K562 (cell line): Measurements from ENCODE around the gene TP53RK. TPM values are rescaled to one million over a fixed set of nuclear protein-coding genes. Genes with fewer than 3 reads are reported as not detected.
A peak's percentile ranks its signal among the peaks of the same experiment; 100 is the strongest.

ENCODE experiments used
- ATF1 ChIP-seq, 2 experiments: fragments of 450-650 bp in 1 of 2; IDR thresholded peaks; 2 replicates each; pipeline ENCODE4 v1.6.1; 2016; ENCODE audit warnings: missing compliant biosample characterization in 1 of 2, missing genetic modification characterization in 1 of 2
- BDP1 ChIP-seq: IDR thresholded peaks from 3 replicates; pipeline ENCODE4 v1.6.1; 2011; ENCODE audit not compliant: insufficient read length, insufficient read depth
- CC2D1A ChIP-seq: fragments of 450-650 bp; IDR thresholded peaks from 2 replicates; pipeline ENCODE4 v1.6.1; 2017; ENCODE audit warnings: mild to moderate bottlenecking
- GATAD2B ChIP-seq: fragments of 450-650 bp; IDR thresholded peaks from 2 replicates; pipeline ENCODE4 v1.6.1; 2017; ENCODE audit warnings: mild to moderate bottlenecking, borderline replicate concordance
- HNRNPH1 ChIP-seq: fragments of 200-400 bp; formaldehyde crosslinking; optimal IDR thresholded peaks from 2 replicates; pipeline ENCODE3; 2017; ENCODE audit warnings: low read depth, mild to moderate bottlenecking, low read length, moderate library complexity
- KLF16 ChIP-seq: IDR thresholded peaks from 2 replicates; pipeline ENCODE4 v1.6.1; 2016; ENCODE audit warnings: antibody characterized with exemption
- MEF2D ChIP-seq: conservative IDR thresholded peaks from 2 replicates; pipeline ENCODE4 v1.6.1; 2016; ENCODE audit warnings: low read depth, missing genetic modification characterization, missing compliant biosample characterization
- PHF21A ChIP-seq: fragments of 450-650 bp; IDR thresholded peaks from 2 replicates; pipeline ENCODE4 v1.6.1; 2017; ENCODE audit warnings: low read depth, borderline replicate concordance
- RFX5 ChIP-seq: IDR thresholded peaks from 2 replicates; pipeline ENCODE4 v1.6.1; 2011; ENCODE audit warnings: low read depth, mild to moderate bottlenecking, improper control_type of control experiment, low read length
- SMARCC2 ChIP-seq: fragments of 450-650 bp; IDR thresholded peaks from 2 replicates; pipeline ENCODE4 v1.6.1; 2017; ENCODE audit warnings: antibody characterized with exemption, moderate library complexity, mild to moderate bottlenecking, low read depth
- SOX6 ChIP-seq: fragments of 450-650 bp; IDR thresholded peaks from 2 replicates; pipeline ENCODE4 v1.6.1; 2014; ENCODE audit warnings: mild to moderate bottlenecking
- SREBF1 ChIP-seq: fragments of 150-350 bp; IDR thresholded peaks from 2 replicates; pipeline ENCODE4 v1.6.1; 2014; ENCODE audit warnings: antibody characterized with exemption, low read depth, low read length, borderline replicate concordance
- TAF1 ChIP-seq: IDR thresholded peaks from 2 replicates; pipeline ENCODE4 v1.6.1; 2011; ENCODE audit warnings: mild to moderate bottlenecking, low read length, moderate library complexity; ENCODE audit not compliant: insufficient read depth, control insufficient read depth, severe bottlenecking; ENCODE audit errors: extremely low read depth
- TCF7 ChIP-seq: sonication (generic); IDR thresholded peaks from 2 replicates; pipeline ENCODE4 v1.6.1; 2016; ENCODE audit warnings: antibody characterized with exemption, borderline replicate concordance
- polyA plus RNA-seq, 8 experiments: library from polyadenylated mRNA; depleted of rRNA in 4 of 8; stranded (reverse) in 5 of 8; unstranded in 3 of 8; fragments of >200 nt; fragmentation: Nextera tagmentation in 2 of 8; fragmentation: Illumina TruSeq in 1 of 8; extraction: Ambion mirVana in 2 of 8; extraction: Trizol in 1 of 8; gene quantifications; 2 replicates each; pipeline versions ENCODE4 v1.2.1 to v1.2.3, GENCODE V29; 2011 to 2014; ENCODE audit warnings: inconsistent platforms in 1 of 8, missing spikeins in 1 of 8
- total RNA-seq, 7 experiments: library from RNA; depleted of rRNA in 6 of 7; stranded (reverse); fragments of >200 nt in 6 of 7; fragmentation: Illumina TruSeq in 2 of 7; extraction: Trizol in 2 of 7; gene quantifications; 2 replicates each; pipeline versions ENCODE4 v1.2.1 to v1.2.3, GENCODE V29; 2011 to 2021; ENCODE audit warnings: low replicate concordance in 1 of 7
- TF ChIP-seq, protein P1 (sequence below): fragments of 250-450 bp; sonication (Bioruptor Pico); IDR thresholded peaks from 2 replicates; pipeline ENCODE4 v1.5.0; 2021
- TF ChIP-seq, protein P2 (sequence below): IDR thresholded peaks from 2 replicates; pipeline ENCODE4 v1.6.1; 2014; ENCODE audit warnings: antibody characterized with exemption
- TF ChIP-seq, protein P3 (sequence below): sonication (generic); formaldehyde crosslinking; IDR thresholded peaks from 2 replicates; pipeline ENCODE4 v1.8.1; 2023; ENCODE audit warnings: mild to moderate bottlenecking, missing genetic modification reagents
- TF ChIP-seq, protein P4 (sequence below): fragments of 450-650 bp; IDR thresholded peaks from 2 replicates; pipeline ENCODE4 v1.6.1; 2016; ENCODE audit warnings: missing biosample characterization, missing genetic modification characterization
- TF ChIP-seq, protein P5 (sequence below): sonication (generic); formaldehyde crosslinking; IDR thresholded peaks from 2 replicates; pipeline ENCODE4 v1.8.1; 2023; ENCODE audit warnings: mild to moderate bottlenecking, missing genetic modification reagents

Gene TP53RK
- total and polyA plus RNA-seq, 9 of the 15 experiments (the other 6 are each of a cell fraction or from before 2014, with no cell fraction given): 2.9 to 43.5 (median 17.2) TPM

DNA sequence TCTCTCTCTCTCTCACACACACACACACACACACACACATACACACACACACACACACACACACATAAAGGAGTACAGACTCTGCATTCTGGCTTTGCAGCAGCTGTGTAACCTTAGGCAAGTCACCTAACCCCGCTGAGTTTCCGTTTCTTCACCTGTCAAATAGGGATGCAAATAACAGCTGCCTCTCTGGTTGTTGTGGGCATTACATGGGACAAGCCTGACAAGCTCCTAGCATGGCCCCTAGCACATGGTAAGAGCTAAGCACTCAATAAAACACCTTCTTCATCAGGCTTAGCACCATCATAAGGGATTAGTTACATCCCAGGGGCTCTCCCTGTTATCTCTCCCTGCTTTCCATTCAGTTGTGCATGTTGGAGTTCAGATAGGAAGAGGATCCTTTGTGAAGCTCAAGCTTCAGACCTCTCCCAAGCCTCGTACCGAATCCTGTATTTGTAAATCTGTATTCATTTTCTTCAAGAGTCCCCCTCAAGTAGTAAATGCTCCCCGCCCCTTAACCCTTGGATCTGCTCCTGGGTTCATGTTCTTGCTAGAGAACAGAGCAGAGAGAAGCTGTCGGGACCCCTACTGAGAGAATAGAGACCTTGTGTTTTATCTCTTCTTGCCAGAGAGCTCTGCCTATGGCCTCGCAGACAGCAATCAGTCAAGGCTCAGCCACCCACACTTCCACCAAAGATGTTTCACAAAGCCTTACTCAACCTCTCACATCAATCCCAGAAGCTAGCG, 40.2 kb downstream of the TP53RK start (continued):
- peak; percentile 48 for TF ChIP-seq SOX6
- no peak for TF ChIP-seq TAF1
- TF ChIP-seq, protein P1, sequence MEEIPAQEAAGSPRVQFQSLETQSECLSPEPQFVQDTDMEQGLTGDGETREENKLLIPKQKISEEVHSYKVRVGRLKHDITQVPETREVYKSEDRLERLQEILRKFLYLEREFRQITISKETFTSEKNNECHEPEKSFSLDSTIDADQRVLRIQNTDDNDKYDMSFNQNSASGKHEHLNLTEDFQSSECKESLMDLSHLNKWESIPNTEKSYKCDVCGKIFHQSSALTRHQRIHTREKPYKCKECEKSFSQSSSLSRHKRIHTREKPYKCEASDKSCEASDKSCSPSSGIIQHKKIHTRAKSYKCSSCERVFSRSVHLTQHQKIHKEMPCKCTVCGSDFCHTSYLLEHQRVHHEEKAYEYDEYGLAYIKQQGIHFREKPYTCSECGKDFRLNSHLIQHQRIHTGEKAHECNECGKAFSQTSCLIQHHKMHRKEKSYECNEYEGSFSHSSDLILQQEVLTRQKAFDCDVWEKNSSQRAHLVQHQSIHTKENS: no peak
- TF ChIP-seq, protein P2, sequence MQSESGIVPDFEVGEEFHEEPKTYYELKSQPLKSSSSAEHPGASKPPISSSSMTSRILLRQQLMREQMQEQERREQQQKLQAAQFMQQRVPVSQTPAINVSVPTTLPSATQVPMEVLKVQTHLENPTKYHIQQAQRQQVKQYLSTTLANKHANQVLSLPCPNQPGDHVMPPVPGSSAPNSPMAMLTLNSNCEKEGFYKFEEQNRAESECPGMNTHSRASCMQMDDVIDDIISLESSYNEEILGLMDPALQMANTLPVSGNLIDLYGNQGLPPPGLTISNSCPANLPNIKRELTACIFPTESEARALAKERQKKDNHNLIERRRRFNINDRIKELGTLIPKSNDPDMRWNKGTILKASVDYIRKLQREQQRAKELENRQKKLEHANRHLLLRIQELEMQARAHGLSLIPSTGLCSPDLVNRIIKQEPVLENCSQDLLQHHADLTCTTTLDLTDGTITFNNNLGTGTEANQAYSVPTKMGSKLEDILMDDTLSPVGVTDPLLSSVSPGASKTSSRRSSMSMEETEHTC: 0 out of 2 replicates have a peak, but pooled peaks have one; percentile 27
- peak; percentile 69; the same call in 1 of the 2 replicates for TF ChIP-seq SMARCC2
- no peak for TF ChIP-seq BDP1
- TF ChIP-seq HNRNPH1: no peak
- TF ChIP-seq, protein P3, sequence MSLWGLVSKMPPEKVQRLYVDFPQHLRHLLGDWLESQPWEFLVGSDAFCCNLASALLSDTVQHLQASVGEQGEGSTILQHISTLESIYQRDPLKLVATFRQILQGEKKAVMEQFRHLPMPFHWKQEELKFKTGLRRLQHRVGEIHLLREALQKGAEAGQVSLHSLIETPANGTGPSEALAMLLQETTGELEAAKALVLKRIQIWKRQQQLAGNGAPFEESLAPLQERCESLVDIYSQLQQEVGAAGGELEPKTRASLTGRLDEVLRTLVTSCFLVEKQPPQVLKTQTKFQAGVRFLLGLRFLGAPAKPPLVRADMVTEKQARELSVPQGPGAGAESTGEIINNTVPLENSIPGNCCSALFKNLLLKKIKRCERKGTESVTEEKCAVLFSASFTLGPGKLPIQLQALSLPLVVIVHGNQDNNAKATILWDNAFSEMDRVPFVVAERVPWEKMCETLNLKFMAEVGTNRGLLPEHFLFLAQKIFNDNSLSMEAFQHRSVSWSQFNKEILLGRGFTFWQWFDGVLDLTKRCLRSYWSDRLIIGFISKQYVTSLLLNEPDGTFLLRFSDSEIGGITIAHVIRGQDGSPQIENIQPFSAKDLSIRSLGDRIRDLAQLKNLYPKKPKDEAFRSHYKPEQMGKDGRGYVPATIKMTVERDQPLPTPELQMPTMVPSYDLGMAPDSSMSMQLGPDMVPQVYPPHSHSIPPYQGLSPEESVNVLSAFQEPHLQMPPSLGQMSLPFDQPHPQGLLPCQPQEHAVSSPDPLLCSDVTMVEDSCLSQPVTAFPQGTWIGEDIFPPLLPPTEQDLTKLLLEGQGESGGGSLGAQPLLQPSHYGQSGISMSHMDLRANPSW: no peak
- TF ChIP-seq MEF2D (tag): no peak
- no peak for TF ChIP-seq TCF7
- peak; percentile 65; the same call in 1 of the 2 replicates for TF ChIP-seq KLF16
- TF ChIP-seq, protein P4, sequence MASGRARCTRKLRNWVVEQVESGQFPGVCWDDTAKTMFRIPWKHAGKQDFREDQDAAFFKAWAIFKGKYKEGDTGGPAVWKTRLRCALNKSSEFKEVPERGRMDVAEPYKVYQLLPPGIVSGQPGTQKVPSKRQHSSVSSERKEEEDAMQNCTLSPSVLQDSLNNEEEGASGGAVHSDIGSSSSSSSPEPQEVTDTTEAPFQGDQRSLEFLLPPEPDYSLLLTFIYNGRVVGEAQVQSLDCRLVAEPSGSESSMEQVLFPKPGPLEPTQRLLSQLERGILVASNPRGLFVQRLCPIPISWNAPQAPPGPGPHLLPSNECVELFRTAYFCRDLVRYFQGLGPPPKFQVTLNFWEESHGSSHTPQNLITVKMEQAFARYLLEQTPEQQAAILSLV (tag): no peak
- TF ChIP-seq, protein P5, sequence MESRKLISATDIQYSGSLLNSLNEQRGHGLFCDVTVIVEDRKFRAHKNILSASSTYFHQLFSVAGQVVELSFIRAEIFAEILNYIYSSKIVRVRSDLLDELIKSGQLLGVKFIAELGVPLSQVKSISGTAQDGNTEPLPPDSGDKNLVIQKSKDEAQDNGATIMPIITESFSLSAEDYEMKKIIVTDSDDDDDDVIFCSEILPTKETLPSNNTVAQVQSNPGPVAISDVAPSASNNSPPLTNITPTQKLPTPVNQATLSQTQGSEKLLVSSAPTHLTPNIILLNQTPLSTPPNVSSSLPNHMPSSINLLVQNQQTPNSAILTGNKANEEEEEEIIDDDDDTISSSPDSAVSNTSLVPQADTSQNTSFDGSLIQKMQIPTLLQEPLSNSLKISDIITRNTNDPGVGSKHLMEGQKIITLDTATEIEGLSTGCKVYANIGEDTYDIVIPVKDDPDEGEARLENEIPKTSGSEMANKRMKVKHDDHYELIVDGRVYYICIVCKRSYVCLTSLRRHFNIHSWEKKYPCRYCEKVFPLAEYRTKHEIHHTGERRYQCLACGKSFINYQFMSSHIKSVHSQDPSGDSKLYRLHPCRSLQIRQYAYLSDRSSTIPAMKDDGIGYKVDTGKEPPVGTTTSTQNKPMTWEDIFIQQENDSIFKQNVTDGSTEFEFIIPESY (CRISPR knock-in tag): no peak
- TF ChIP-seq CC2D1A: peak; percentile 78; the same call in 1 of the 2 replicates
- no peak for TF ChIP-seq RFX5
- TF ChIP-seq GATAD2B: no peak
- TF ChIP-seq SREBF1: no peak
- TF ChIP-seq ATF1 (CRISPR knock-in tag; IDR thresholded peaks at IDR 0.05): no peak
- TF ChIP-seq ATF1 (tag; IDR thresholded peaks at IDR 0.05): no peak
- TF ChIP-seq PHF21A: no peak
